ENCODE data around the gene FARS2. TPM values are rescaled to one million over a fixed set of nuclear protein-coding genes. Genes with fewer than 3 reads are reported as not detected.
A peak's percentile ranks its signal among the peaks of the same experiment; 100 is the strongest.

FARS2 gene
- total and polyA plus RNA-seq, 8 donors, result 15.1 to 20.3 (median 17.9) TPM

DNA sequence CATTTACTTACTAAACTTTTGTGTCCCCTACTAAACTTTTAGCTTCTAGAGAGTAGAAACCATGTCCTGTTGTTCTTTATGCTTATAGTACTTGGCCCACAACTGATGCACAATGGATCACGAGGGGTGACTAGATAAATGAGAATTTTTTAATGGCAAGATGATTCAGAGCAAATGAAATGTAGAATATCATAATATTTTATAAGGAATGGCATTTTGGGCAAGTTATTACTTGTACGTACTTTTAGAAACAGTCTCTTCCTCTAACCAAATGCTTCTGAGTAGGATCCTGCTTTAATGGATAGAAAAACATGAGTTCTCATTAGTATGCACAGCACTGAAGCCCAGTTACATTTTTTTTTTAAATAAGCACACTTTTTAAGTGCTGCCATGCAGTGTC lies 409.1 kb downstream of the FARS2 start:
- no peaks in the 10 kb centered on the region for H3K27me3 ChIP-seq
- H3K36me3 ChIP-seq, result no peaks in the 10 kb centered on the region
- DNase-seq (no peak), ATAC-seq (no peak)
- intact Hi-C loops (cut with DNase I), result no loop called here
- peaks cover 8 to 39% of the 10 kb centered on the region in 2 donors for H3K4me1 ChIP-seq
- TF ChIP-seq, protein P1, sequence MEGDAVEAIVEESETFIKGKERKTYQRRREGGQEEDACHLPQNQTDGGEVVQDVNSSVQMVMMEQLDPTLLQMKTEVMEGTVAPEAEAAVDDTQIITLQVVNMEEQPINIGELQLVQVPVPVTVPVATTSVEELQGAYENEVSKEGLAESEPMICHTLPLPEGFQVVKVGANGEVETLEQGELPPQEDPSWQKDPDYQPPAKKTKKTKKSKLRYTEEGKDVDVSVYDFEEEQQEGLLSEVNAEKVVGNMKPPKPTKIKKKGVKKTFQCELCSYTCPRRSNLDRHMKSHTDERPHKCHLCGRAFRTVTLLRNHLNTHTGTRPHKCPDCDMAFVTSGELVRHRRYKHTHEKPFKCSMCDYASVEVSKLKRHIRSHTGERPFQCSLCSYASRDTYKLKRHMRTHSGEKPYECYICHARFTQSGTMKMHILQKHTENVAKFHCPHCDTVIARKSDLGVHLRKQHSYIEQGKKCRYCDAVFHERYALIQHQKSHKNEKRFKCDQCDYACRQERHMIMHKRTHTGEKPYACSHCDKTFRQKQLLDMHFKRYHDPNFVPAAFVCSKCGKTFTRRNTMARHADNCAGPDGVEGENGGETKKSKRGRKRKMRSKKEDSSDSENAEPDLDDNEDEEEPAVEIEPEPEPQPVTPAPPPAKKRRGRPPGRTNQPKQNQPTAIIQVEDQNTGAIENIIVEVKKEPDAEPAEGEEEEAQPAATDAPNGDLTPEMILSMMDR (IDR thresholded peaks at IDR 0.05), result no peak
- H3K27ac ChIP-seq, result peak overlapping the region in 1 of 2 donors; percentile 71
- no peak overlapping the region for H3K4me3 ChIP-seq
- no peaks in the 10 kb centered on the region for H3K9me3 ChIP-seq

DNA sequence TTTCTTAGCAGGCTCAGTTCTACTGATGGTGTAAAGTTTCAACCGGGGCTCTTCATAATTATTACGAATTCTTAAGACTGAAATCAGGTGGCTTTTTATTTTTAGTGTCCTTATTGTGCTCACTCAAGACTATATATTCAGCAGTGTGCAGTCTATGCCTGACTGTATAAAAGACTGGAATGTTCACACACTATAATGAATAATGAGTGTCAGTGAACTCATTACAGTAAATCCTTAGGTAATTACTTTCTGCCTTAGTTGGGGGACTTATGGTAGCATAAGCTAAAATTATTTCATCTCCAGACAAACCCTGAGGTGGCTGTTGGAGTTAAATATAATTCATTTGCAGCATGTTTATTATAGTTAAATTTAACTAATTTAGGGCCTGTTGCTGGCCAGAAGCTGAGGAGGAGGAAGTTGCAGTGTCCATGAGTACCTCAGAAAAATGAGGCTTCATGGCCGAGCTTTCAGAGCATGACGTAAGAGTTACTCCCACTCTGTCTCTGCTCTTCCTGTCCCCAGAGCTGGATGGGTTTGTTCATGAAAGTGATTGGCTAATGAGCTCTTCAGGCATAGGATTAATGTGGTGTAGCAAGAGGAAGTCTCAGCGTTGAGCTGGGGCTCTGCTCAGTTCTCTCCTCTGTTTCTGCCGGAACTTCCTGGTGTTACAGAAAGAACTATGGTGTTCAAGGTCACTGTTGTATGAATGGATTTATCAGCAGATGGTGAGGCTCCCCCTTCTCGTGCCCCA lies 409.7 kb downstream of the FARS2 start:
- H3K4me3 ChIP-seq, result no peak overlapping the region
- TF ChIP-seq, protein P1 (IDR thresholded peaks at IDR 0.05), result no peak
- peak; percentile 80 for ATAC-seq
- DNase-seq, result peak in 1 of 4 donors; percentile 40
- intact Hi-C loops (cut with DNase I), result no loop called here
- H3K27me3 ChIP-seq, result no peaks in the 10 kb centered on the region
- peaks cover 8 to 39% of the 10 kb centered on the region in 2 donors for H3K4me1 ChIP-seq
- H3K36me3 ChIP-seq, result no peaks in the 10 kb centered on the region
- H3K27ac ChIP-seq, result peak overlapping the region in 1 of 2 donors; percentile 71
- H3K9me3 ChIP-seq, result no peaks in the 10 kb centered on the region

DNA sequence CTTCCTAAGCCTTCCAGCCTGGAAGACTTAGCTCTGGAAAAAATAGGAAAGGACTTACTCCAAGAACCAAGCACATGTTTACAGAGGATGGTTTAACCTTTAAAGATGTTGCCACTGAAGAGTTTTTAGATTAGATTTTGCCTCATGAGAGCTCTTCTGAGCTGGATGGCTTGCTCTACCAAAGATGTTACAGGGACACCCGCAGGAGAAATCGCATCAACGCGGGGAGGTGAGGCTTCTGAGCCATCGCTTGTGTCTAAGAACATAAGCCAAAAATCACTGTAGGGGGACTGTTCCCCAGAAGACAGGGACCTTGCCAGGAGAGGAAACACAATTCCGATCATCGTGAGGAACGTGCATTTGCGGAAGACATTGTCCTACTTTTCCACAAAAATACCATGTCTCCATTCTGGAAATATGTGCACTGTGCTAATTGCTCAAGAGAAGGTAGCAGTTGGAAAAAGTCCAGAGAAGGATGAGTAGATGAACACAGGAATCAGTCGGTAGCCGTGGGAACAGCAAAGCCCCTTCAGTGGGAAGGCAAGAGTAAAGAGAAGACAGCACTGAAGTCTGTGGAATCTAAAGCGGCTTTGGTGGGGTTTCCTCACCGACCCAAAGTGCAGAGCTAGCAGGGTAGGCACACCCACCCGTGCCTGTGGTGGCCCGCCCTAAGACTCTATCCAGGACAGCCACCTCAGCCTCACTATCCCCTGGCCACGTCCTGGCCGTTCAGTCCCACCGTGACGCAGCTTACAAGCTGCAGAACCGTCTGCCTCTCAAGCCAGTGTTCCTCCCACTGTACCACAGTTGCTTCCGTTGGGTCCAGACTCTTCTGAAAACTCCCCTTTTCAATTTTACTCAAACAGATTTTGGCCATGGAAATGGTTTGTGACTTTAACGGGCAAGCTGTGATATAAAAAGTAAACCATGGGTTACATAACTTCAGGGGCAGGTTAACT lies 410.6 kb downstream of the FARS2 start:
- H3K27ac ChIP-seq, result peak overlapping the region in 1 of 2 donors; percentile 71
- ATAC-seq (no peak), DNase-seq (no peak)

DNA sequence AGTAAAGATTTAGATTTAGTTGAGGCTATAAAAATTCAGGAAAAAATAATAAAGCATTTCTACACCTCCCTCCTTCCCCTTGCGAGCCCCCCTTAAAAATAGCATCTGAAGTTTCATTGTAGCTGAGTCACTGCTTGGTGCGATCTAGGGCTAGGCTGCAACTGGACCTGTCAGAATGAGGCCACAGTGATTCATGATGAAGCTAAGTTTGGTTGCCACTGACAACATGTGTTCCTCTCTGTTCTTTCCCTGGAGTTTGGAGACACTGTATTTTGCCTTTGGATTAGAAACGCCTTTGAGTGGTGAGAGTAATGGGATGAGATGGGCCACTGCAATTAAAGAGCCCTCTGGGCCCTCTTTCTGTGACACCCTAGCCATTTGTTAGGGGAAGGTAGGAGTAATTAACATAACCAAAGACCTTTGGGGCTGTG lies 411.3 kb downstream of the FARS2 start:
- TF ChIP-seq, protein P1 (IDR thresholded peaks at IDR 0.05), result no peak
- DNase-seq (no peak), ATAC-seq (peak; percentile 60)
- Histone ChIP-seq H3K4me1 (peaks cover 8 to 39% of the 10 kb centered on the region in 2 donors), H3K27ac (peak overlapping the region in 1 of 2 donors; percentile 71), H3K4me3 (no peak overlapping the region), H3K9me3 (no peaks in the 10 kb centered on the region), H3K27me3 (no peaks in the 10 kb centered on the region), H3K36me3 (no peaks in the 10 kb centered on the region)
- intact Hi-C loops (cut with DNase I), result no loop called here

More for the DNA sequence above, 410.6 kb downstream of the FARS2 start:
- TF ChIP-seq, protein P1 (IDR thresholded peaks at IDR 0.05), result no peak
- Histone ChIP-seq H3K4me3 (no peak overlapping the region), H3K4me1 (peaks cover 8 to 39% of the 10 kb centered on the region in 2 donors), H3K27me3 (no peaks in the 10 kb centered on the region), H3K9me3 (no peaks in the 10 kb centered on the region), H3K36me3 (no peaks in the 10 kb centered on the region)
- intact Hi-C loops (cut with DNase I), result no loop called here
